ENCODE measurements around the gene CDH8. TPM values are rescaled to one million over a fixed set of nuclear protein-coding genes. Genes with fewer than 3 reads are reported as not detected.

The CDH8 gene
- total and polyA plus RNA-seq, 2 donors (not counting 1 experiment from before 2014, with no cell fraction given) = not detected

- H3K36me3 ChIP-seq (ENCODE audit: control insufficient read depth, insufficient read depth, low read length) = no peaks in the 10 kb centered on the region
- H3K9me3 ChIP-seq (ENCODE audit: control insufficient read depth, insufficient read depth, low read depth, low read length) = no peaks in the 10 kb centered on the region
- no peak overlapping the region for H2AFZ ChIP-seq (ENCODE audit: low read length)
- H3K4me2 ChIP-seq (ENCODE audit: extremely low read depth, insufficient read depth, low read length) = no peak overlapping the region
- H4K20me1 ChIP-seq (ENCODE audit: control insufficient read depth, extremely low read depth, insufficient read depth, low read length) = no peaks in the 10 kb centered on the region
- H3K4me3 ChIP-seq (replicated peaks in 1 of 4; ENCODE audit: control extremely low read depth in 1 of 4, insufficient read depth in 1 of 4, low read depth in 3 of 4, low read length in 4 of 4) = no peak overlapping the region
- H3K27ac ChIP-seq (ENCODE audit: insufficient read depth, low read length) = no peak overlapping the region
- no peaks in the 10 kb centered on the region for H3K4me1 ChIP-seq (ENCODE audit: control insufficient read depth, extremely low read depth, insufficient read depth, low read length)
- TF ChIP-seq, protein P1, sequence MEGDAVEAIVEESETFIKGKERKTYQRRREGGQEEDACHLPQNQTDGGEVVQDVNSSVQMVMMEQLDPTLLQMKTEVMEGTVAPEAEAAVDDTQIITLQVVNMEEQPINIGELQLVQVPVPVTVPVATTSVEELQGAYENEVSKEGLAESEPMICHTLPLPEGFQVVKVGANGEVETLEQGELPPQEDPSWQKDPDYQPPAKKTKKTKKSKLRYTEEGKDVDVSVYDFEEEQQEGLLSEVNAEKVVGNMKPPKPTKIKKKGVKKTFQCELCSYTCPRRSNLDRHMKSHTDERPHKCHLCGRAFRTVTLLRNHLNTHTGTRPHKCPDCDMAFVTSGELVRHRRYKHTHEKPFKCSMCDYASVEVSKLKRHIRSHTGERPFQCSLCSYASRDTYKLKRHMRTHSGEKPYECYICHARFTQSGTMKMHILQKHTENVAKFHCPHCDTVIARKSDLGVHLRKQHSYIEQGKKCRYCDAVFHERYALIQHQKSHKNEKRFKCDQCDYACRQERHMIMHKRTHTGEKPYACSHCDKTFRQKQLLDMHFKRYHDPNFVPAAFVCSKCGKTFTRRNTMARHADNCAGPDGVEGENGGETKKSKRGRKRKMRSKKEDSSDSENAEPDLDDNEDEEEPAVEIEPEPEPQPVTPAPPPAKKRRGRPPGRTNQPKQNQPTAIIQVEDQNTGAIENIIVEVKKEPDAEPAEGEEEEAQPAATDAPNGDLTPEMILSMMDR (conservative IDR thresholded peaks at IDR 0.05 in 1 of 2, IDR thresholded peaks at IDR 0.05 in 1 of 2; ENCODE audit: low read depth in 1 of 2, low read length in 2 of 2) = no peak
- TF ChIP-seq EZH2 (IDR thresholded peaks at IDR 0.05; ENCODE audit: low read length, missing control alignments) = no peak
- H3K9ac ChIP-seq (ENCODE audit: insufficient read depth, low read length) = no peak overlapping the region
- no peaks in the 10 kb centered on the region for H3K79me2 ChIP-seq (ENCODE audit: control insufficient read depth, insufficient read depth, low read length)
- DNase-seq (ENCODE audit: low read depth in 2 of 2) = no peak
- H3K27me3 ChIP-seq (ENCODE audit: control insufficient read depth, insufficient read depth, low read length) = no peaks in the 10 kb centered on the region
Observed at GRCh38 chr16:61877436-61877835, 158.8 kb downstream of the CDH8 start.

- no peak for DNase-seq (ENCODE audit: low read depth in 2 of 2)
- no peak overlapping the region for H2AFZ ChIP-seq (ENCODE audit: low read length)
- no peaks in the 10 kb centered on the region for H3K27me3 ChIP-seq (ENCODE audit: control insufficient read depth, insufficient read depth, low read length)
- no peaks in the 10 kb centered on the region for H4K20me1 ChIP-seq (ENCODE audit: control insufficient read depth, extremely low read depth, insufficient read depth, low read length)
- H3K27ac ChIP-seq (ENCODE audit: insufficient read depth, low read length) = no peak overlapping the region
- H3K4me2 ChIP-seq (ENCODE audit: extremely low read depth, insufficient read depth, low read length) = no peak overlapping the region
- no peaks in the 10 kb centered on the region for H3K36me3 ChIP-seq (ENCODE audit: control insufficient read depth, insufficient read depth, low read length)
- no peaks in the 10 kb centered on the region for H3K79me2 ChIP-seq (ENCODE audit: control insufficient read depth, insufficient read depth, low read length)
- TF ChIP-seq EZH2 (IDR thresholded peaks at IDR 0.05; ENCODE audit: low read length, missing control alignments) = no peak
- TF ChIP-seq, protein P1 (conservative IDR thresholded peaks at IDR 0.05 in 1 of 2, IDR thresholded peaks at IDR 0.05 in 1 of 2; ENCODE audit: low read depth in 1 of 2, low read length in 2 of 2) = no peak
- no peaks in the 10 kb centered on the region for H3K9me3 ChIP-seq (ENCODE audit: control insufficient read depth, insufficient read depth, low read depth, low read length)
- H3K4me1 ChIP-seq (ENCODE audit: control insufficient read depth, extremely low read depth, insufficient read depth, low read length) = no peaks in the 10 kb centered on the region
- no peak overlapping the region for H3K4me3 ChIP-seq (replicated peaks in 1 of 4; ENCODE audit: control extremely low read depth in 1 of 4, insufficient read depth in 1 of 4, low read depth in 3 of 4, low read length in 4 of 4)
- no peak overlapping the region for H3K9ac ChIP-seq (ENCODE audit: insufficient read depth, low read length)
Observed at GRCh38 chr16:61872778-61873119, 163.5 kb downstream of the CDH8 start.

DNA sequence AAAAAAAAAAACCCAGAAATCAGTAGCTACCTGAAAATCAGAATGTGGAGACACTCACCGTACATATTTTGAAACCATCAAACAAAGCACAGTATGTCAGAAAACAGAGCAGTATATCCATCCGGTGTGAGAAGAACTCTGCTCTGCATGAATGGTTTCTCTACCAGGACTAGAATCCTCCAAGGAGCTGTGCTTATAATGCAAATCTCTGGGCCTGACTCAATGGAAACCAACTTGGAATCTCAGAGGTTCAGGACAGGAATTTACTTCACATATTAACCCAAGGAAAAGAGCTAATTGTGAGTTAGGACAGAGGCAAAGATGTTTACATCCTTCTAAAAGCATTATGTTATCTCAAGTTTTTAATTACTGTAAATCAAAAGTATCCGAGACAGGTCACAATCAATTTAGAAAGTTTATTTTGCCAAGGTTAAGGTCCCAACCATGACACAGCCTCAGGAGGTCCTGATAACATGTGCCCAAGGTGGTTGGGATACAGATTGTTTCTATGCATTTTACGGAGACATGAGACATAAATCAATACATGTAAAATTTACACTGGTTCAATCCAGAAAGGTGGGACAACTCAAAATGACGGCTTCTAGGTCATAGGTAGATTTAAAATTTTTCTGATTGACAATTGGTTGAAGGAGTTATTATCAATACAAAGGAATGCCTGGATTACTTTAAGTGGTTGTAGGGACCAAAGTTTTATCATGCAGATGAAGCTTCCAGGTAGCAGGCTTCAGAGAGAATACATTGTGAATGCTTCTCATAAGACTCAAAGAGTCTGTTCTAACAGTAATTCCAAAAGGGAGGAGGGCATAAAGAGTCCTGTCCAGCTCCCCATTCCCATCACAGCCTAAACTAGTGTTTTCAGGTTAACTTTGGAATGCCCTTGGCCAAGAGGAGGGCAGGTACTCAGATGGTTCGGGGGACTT lies 164.1 kb downstream of the CDH8 start:
- H3K27me3 ChIP-seq (ENCODE audit: control insufficient read depth, insufficient read depth, low read length) = no peaks in the 10 kb centered on the region
- no peak overlapping the region for H3K4me3 ChIP-seq (replicated peaks in 1 of 4; ENCODE audit: control extremely low read depth in 1 of 4, insufficient read depth in 1 of 4, low read depth in 3 of 4, low read length in 4 of 4)
- H3K36me3 ChIP-seq (ENCODE audit: control insufficient read depth, insufficient read depth, low read length) = no peaks in the 10 kb centered on the region
- H3K9me3 ChIP-seq (ENCODE audit: control insufficient read depth, insufficient read depth, low read depth, low read length) = no peaks in the 10 kb centered on the region
- H3K9ac ChIP-seq (ENCODE audit: insufficient read depth, low read length) = no peak overlapping the region
- H3K4me2 ChIP-seq (ENCODE audit: extremely low read depth, insufficient read depth, low read length) = no peak overlapping the region
- DNase-seq (ENCODE audit: low read depth in 2 of 2) = no peak
- H3K27ac ChIP-seq (ENCODE audit: insufficient read depth, low read length) = no peak overlapping the region
- no peaks in the 10 kb centered on the region for H4K20me1 ChIP-seq (ENCODE audit: control insufficient read depth, extremely low read depth, insufficient read depth, low read length)
- no peak overlapping the region for H2AFZ ChIP-seq (ENCODE audit: low read length)
- no peaks in the 10 kb centered on the region for H3K79me2 ChIP-seq (ENCODE audit: control insufficient read depth, insufficient read depth, low read length)
- no peak for TF ChIP-seq EZH2 (IDR thresholded peaks at IDR 0.05; ENCODE audit: low read length, missing control alignments)
- TF ChIP-seq, protein P1 (conservative IDR thresholded peaks at IDR 0.05 in 1 of 2, IDR thresholded peaks at IDR 0.05 in 1 of 2; ENCODE audit: low read depth in 1 of 2, low read length in 2 of 2) = no peak
- no peaks in the 10 kb centered on the region for H3K4me1 ChIP-seq (ENCODE audit: control insufficient read depth, extremely low read depth, insufficient read depth, low read length)
